OCI-LY7 (cell line): Measurements from ENCODE around the gene NRG4.
"Not testable (repeated sequence)": the region's sequence is repeated elsewhere in the genome, so short reads cannot be mapped to it uniquely, and the experiment has no call there.

Experiments used
- CTCF ChIP-seq: fragments of 200-600 bp; sonication (generic); conservative IDR thresholded peaks from 2 replicates; pipeline ENCODE4 v1.5.1; 2014; ENCODE audit warnings: mild to moderate bottlenecking, antibody characterized with exemption, low read length, moderate library complexity, mixed read lengths
- EZH2phosphoT487 ChIP-seq: fragments of 200-600 bp; sonication (generic); IDR thresholded peaks from 2 replicates; pipeline ENCODE4 v1.6.1; 2018; ENCODE audit warnings: low read depth, borderline replicate concordance, mild to moderate bottlenecking, mixed run types, antibody characterized with exemption, low read length, moderate library complexity, mixed read lengths

GRCh38 chr15:76054201-76054600 is 42.0 kb upstream of the NRG4 start:
- TF ChIP-seq CTCF, EZH2phosphoT487: not testable (repeated sequence)
